PC-3 (cell line): Measurements from ENCODE around the gene ADAMTS19. TPM values are rescaled to one million over a fixed set of nuclear protein-coding genes. Genes with fewer than 3 reads are reported as not detected.

Experiments
- ATAC-seq: fragments of 200-7000 bp; cut with Tn5 transposase; 2 replicates; pipeline ENCODE4 v1.9.1; 2020; ENCODE audit warnings: mild to moderate bottlenecking, moderate library complexity
- BruUV-seq: library from RNA; stranded (reverse); fragments of 400-500 nt; replicated peaks from 2 replicates; lab custom pipeline; 2021; lab: Mats Ljungman, UMichigan
- CTCF ChIA-PET: fragments of 300-600 bp; sonication (Branson Sonifier 250); formaldehyde crosslinking; loops from one replicate; lab custom pipeline; 2022; ENCODE audit warnings: antibody characterized with exemption; lab: Charles Lee
- POLR2A ChIA-PET: fragments of 300-600 bp; sonication (Branson Sonifier 250); formaldehyde crosslinking; loops from one replicate; lab custom pipeline; 2022; ENCODE audit warnings: antibody characterized with exemption; ENCODE audit not compliant: unreplicated experiment; lab: Charles Lee
- DNase-seq: peaks from one replicate; pipeline ENCODE4 v3.0.0-alpha.2; 2015
- H2AFZ ChIP-seq: fragments of 300-600 bp; sonication (generic); 2 replicates; pipeline ENCODE4 v1.6.0; 2016; ENCODE audit warnings: antibody characterized with exemption, low read length
- H3F3A ChIP-seq: fragments of 300-600 bp; sonication (generic); one replicate; pipeline ENCODE4 v1.6.0; 2017; ENCODE audit warnings: antibody characterized with exemption, low read length, control low read depth, mild to moderate bottlenecking; ENCODE audit not compliant: unreplicated experiment
- H3K27ac ChIP-seq: fragments of 300-600 bp; sonication (generic); 2 replicates; pipeline ENCODE4 v1.5.1; 2016; ENCODE audit warnings: mild to moderate bottlenecking, low read length
- H3K27me3 ChIP-seq: fragments of 300-600 bp; sonication (generic); 2 replicates; pipeline ENCODE4 v1.6.1; 2016; ENCODE audit warnings: low read length, mixed read lengths
- H3K36me3 ChIP-seq: fragments of 300-600 bp; sonication (generic); 2 replicates; pipeline ENCODE4 v1.6.1; 2016; ENCODE audit warnings: low read depth, mixed run types, low read length, mixed read lengths
- H3K4me1 ChIP-seq: fragments of 300-600 bp; sonication (generic); 2 replicates; pipeline ENCODE4 v1.5.1; 2016; ENCODE audit warnings: low read length; ENCODE audit not compliant: insufficient read depth
- H3K4me2 ChIP-seq: fragments of 300-600 bp; sonication (generic); 2 replicates; pipeline ENCODE4 v1.6.0; 2016; ENCODE audit warnings: low read length
- H3K4me3 ChIP-seq: fragments of 300-600 bp; sonication (generic); 2 replicates; pipeline ENCODE4 v1.5.1; 2016; ENCODE audit warnings: mild to moderate bottlenecking, low read length, mixed read lengths
- H3K79me2 ChIP-seq: fragments of 300-600 bp; sonication (generic); 2 replicates; pipeline ENCODE4 v1.6.1; 2017; ENCODE audit warnings: low read length, mixed read lengths
- H3K9ac ChIP-seq: fragments of 300-600 bp; sonication (generic); 2 replicates; pipeline ENCODE4 v1.6.0; 2016; ENCODE audit warnings: mild to moderate bottlenecking, low read length
- H3K9me2 ChIP-seq: fragments of 300-600 bp; sonication (generic); replicated peaks from 2 replicates; pipeline ENCODE4 v1.6.1; 2016; ENCODE audit warnings: mixed run types, low read length, mixed read lengths
- H3K9me3 ChIP-seq: fragments of 300-600 bp; sonication (generic); 2 replicates; pipeline ENCODE4 v1.6.1; 2016; ENCODE audit warnings: low read length, mixed read lengths
- H4K20me1 ChIP-seq: fragments of 300-600 bp; sonication (generic); 2 replicates; pipeline ENCODE4 v1.6.1; 2016; ENCODE audit warnings: low read length, mixed read lengths
- EZH2 ChIP-seq: fragments of 300-600 bp; sonication (generic); IDR thresholded peaks from one replicate; pipeline ENCODE4 v1.6.1; 2017; ENCODE audit warnings: antibody characterized with exemption, mild to moderate bottlenecking, low read length; ENCODE audit not compliant: unreplicated experiment
- EZH2phosphoT487 ChIP-seq: fragments of 300-600 bp; sonication (generic); IDR thresholded peaks from 2 replicates; pipeline ENCODE4 v1.6.1; 2018; ENCODE audit warnings: mild to moderate bottlenecking, antibody characterized with exemption, low read length, borderline replicate concordance
- intact Hi-C: fragments of 100-400 bp; cut with micrococcal nuclease; formaldehyde crosslinking; loops from 2 replicates; pipeline ENCODE4 v1.9.0; 2023
- total RNA-seq: library from RNA; depleted of rRNA; stranded (reverse); fragments of >200 nt; gene quantifications from 2 replicates; pipeline ENCODE4 v1.2.3, GENCODE V29; 2014
- TF ChIP-seq, protein P1 (sequence below): fragments of 300-600 bp; sonication (generic); conservative IDR thresholded peaks from 2 replicates; pipeline ENCODE4 v1.5.1; 2017; ENCODE audit warnings: antibody characterized with exemption, low read depth, mild to moderate bottlenecking, low read length

Gene ADAMTS19
- total RNA-seq, 1 experiment from 2014 or later = not detected

- CTCF ChIA-PET = no interaction called here
- Histone ChIP-seq H3K36me3 (no peaks in the 10 kb centered on the region), H3K9me3 (no peaks in the 10 kb centered on the region), H2AFZ (no peak overlapping the region), H3K4me3 (no peak overlapping the region), H3K9me2 (no peaks in the 10 kb centered on the region), H3K4me1 (no peaks in the 10 kb centered on the region), H4K20me1 (no peaks in the 10 kb centered on the region), H3K27ac (no peak overlapping the region), H3K9ac (no peak overlapping the region), H3F3A (no peaks in the 10 kb centered on the region), H3K79me2 (no peaks in the 10 kb centered on the region), H3K27me3 (no peaks in the 10 kb centered on the region), H3K4me2 (no peak overlapping the region)
- POLR2A ChIA-PET = no interaction called here
- intact Hi-C loops = no loop called here
- BruUV-seq = no TSS peak
- TF ChIP-seq EZH2phosphoT487 (no peak), EZH2 (no peak)
- TF ChIP-seq, protein P1, sequence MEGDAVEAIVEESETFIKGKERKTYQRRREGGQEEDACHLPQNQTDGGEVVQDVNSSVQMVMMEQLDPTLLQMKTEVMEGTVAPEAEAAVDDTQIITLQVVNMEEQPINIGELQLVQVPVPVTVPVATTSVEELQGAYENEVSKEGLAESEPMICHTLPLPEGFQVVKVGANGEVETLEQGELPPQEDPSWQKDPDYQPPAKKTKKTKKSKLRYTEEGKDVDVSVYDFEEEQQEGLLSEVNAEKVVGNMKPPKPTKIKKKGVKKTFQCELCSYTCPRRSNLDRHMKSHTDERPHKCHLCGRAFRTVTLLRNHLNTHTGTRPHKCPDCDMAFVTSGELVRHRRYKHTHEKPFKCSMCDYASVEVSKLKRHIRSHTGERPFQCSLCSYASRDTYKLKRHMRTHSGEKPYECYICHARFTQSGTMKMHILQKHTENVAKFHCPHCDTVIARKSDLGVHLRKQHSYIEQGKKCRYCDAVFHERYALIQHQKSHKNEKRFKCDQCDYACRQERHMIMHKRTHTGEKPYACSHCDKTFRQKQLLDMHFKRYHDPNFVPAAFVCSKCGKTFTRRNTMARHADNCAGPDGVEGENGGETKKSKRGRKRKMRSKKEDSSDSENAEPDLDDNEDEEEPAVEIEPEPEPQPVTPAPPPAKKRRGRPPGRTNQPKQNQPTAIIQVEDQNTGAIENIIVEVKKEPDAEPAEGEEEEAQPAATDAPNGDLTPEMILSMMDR = no peak
- DNase-seq = no peak
- ATAC-seq = no peak
Measured at GRCh38 chr5:129547137-129547536, 87.0 kb downstream of the ADAMTS19 start.

DNA sequence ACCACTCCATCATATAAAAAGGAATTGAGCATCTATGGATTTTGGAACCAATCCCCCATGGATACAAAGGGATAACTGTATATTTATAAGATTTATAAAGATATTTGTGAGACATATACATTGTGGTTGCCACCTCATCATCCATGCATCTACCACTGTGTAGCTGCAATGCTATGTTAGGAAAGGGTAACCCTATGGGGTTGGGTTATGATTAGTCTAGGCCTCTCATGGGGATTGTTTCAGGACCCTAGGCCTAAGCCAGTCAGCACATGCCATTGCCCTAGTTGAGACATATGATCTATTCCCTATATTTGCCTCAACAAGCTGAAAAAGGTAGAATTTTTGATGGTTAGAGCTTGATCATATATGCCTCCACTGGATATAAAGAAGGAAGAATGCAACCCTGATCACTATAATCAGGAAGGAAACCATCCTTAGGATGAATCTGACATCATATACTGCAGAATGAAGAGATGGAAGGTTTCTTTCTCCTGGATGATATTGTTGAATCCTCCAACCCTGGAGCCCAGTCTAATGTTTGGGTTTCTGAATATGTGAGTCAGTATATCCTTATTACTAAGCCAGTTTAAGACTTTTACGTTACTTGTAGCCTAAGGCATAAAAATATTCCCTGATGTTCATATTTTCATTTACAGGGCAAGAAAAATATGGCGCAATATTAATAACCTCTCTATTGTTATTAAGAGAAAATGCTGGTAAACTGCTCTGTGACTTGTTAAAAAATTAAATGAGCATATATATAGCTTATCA, 94.2 kb downstream of the ADAMTS19 start:
- intact Hi-C loops = no loop called here
- Histone ChIP-seq H3K4me3 (no peak overlapping the region), H3F3A (no peaks in the 10 kb centered on the region), H3K36me3 (no peaks in the 10 kb centered on the region), H3K9me2 (no peaks in the 10 kb centered on the region), H3K4me2 (no peak overlapping the region), H3K4me1 (no peaks in the 10 kb centered on the region), H3K9ac (no peak overlapping the region), H3K9me3 (no peaks in the 10 kb centered on the region), H2AFZ (no peak overlapping the region), H3K27ac (no peak overlapping the region), H3K79me2 (no peaks in the 10 kb centered on the region), H3K27me3 (no peaks in the 10 kb centered on the region), H4K20me1 (no peaks in the 10 kb centered on the region)
- ChIA-PET POLR2A (no interaction called here), CTCF (no interaction called here)
- no peak for ATAC-seq
- DNase-seq = no peak
- TF ChIP-seq EZH2 (no peak), EZH2phosphoT487 (no peak)
- TF ChIP-seq, protein P1 = no peak
- no TSS peak for BruUV-seq

DNA sequence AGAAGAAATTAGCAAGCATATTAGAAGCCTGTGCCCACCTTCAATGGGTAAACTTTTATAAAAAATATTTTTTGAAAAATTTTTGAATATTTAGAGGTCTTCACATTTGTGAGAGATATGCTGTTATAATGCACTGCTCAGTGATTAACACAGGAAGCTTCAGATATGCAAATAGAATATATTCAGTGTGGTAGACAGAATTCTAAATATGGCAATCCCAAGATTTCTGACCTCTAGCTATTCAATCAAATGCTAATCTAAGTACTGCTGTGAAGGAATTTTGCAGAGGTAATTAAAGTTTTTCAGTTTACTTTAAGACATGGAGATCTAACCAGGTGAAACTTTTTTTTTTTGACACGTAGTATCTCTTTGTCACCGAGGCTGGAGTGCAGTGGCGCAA, 103.5 kb downstream of the ADAMTS19 start:
- no peaks in the 10 kb centered on the region for H3K9me2 ChIP-seq
- H3K79me2 ChIP-seq = no peaks in the 10 kb centered on the region
- no peaks in the 10 kb centered on the region for H3K9me3 ChIP-seq
- ATAC-seq (no peak), DNase-seq (no peak)
- H3K9ac ChIP-seq = no peak overlapping the region
- H3K27me3 ChIP-seq = no peaks in the 10 kb centered on the region
- H3K27ac ChIP-seq = no peak overlapping the region
- H3K4me2 ChIP-seq = no peak overlapping the region
- no peak overlapping the region for H2AFZ ChIP-seq
- H3K36me3 ChIP-seq = no peaks in the 10 kb centered on the region
- H3K4me3 ChIP-seq = no peak overlapping the region
- ChIA-PET POLR2A (no interaction called here), CTCF (no interaction called here)
- H4K20me1 ChIP-seq = no peaks in the 10 kb centered on the region
- no peaks in the 10 kb centered on the region for H3K4me1 ChIP-seq
- BruUV-seq = no TSS peak
- TF ChIP-seq EZH2 (no peak), EZH2phosphoT487 (no peak)
- TF ChIP-seq, protein P1 = no peak
- intact Hi-C loops = no loop called here
- no peaks in the 10 kb centered on the region for H3F3A ChIP-seq
